Measurements from ENCODE around the gene PTPRR.

PTPRR gene

DNA sequence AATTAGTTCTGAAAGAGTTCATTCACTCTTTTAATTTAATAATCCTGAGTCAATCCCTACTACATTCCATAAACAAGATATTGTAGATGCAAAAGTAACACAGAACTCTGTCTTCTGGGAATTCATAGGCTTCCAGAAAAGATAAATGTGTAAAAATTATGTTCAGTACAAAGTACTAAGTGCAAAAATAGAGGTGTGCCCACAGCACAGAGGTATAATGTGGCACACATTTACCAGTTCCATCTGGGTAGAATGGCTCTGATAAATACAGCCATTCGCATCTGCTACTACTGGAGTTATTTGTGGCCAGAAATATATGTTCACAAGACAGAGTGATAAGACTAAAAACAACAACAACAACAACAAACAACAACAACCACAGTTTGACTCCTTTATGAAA, 171.7 kb downstream of the PTPRR start:
- H4K20me1 ChIP-seq (ENCODE audit: low read depth, low read length): no peaks in the 10 kb centered on the region
- H2AFZ ChIP-seq (ENCODE audit: low read depth, low read length, severe bottlenecking): no peak overlapping the region
- TF ChIP-seq EZH2phosphoT487 (conservative IDR thresholded peaks at IDR 0.05; ENCODE audit: low read length): no peak
- TF ChIP-seq, protein P1, sequence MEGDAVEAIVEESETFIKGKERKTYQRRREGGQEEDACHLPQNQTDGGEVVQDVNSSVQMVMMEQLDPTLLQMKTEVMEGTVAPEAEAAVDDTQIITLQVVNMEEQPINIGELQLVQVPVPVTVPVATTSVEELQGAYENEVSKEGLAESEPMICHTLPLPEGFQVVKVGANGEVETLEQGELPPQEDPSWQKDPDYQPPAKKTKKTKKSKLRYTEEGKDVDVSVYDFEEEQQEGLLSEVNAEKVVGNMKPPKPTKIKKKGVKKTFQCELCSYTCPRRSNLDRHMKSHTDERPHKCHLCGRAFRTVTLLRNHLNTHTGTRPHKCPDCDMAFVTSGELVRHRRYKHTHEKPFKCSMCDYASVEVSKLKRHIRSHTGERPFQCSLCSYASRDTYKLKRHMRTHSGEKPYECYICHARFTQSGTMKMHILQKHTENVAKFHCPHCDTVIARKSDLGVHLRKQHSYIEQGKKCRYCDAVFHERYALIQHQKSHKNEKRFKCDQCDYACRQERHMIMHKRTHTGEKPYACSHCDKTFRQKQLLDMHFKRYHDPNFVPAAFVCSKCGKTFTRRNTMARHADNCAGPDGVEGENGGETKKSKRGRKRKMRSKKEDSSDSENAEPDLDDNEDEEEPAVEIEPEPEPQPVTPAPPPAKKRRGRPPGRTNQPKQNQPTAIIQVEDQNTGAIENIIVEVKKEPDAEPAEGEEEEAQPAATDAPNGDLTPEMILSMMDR (IDR thresholded peaks at IDR 0.05; ENCODE audit: insufficient read depth, low read length, poor library complexity, severe bottlenecking): no peak
- no peaks in the 10 kb centered on the region for H3K36me3 ChIP-seq (ENCODE audit: low read length)
- no peaks in the 10 kb centered on the region for H3K9me2 ChIP-seq (replicated peaks; ENCODE audit: insufficient read depth, low read length)
- no peak overlapping the region for H3K27ac ChIP-seq (ENCODE audit: low read depth, low read length)
- H3K9ac ChIP-seq (ENCODE audit: low read length): no peak overlapping the region
- H3K79me2 ChIP-seq (ENCODE audit: insufficient read depth, low read length): no peaks in the 10 kb centered on the region
- H3K9me3 ChIP-seq (ENCODE audit: insufficient read depth, low read length): no peaks in the 10 kb centered on the region
- H3K4me3 ChIP-seq (ENCODE audit: insufficient read depth, low read length, poor library complexity, severe bottlenecking): no peak overlapping the region
- no peaks in the 10 kb centered on the region for H3F3A ChIP-seq (ENCODE audit: insufficient read depth)
- no peaks in the 10 kb centered on the region for H3K27me3 ChIP-seq (ENCODE audit: low read length)
- no peak overlapping the region for H3K4me2 ChIP-seq (ENCODE audit: low read depth, low read length, poor library complexity, severe bottlenecking)

DNA sequence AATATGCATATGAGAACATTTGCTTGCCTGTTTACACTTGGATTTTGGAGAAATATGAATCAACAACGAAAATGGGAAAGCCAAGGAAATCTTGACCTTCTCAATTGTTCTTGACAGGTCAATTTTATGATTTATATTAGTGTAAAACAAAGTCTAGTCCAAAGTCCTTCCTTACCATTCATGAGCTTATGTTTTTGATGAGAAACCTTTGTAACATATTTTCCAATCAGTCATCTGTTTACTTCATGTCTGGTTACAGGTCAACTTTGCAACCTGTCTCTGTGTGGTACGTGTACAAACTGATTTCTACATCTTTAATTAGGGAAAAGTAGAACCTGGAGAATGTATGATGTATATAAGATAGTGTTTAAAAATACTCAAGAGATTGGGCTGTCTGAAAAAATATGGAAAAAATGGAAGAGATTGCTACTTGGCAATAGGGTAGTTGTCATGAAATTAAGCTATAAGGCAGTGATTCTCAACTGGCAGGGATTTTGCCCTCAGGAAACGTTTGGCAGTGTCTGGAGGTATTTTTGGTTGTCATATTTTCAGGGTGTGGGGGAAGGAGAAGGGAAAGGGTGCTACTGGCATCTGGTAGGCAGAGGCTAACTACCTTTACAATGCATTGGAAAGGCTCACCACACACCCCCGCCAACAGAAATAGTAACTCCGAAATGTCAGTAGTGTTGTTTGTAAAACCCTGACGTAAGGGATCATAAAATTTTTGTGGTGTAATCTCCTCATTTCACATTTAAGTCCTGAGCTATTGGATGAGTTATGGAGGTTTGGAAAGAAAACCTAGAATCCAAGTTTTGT, 172.9 kb downstream of the PTPRR start:
- Histone ChIP-seq H3K4me2 (ENCODE audit: low read depth, low read length, poor library complexity, severe bottlenecking) (no peak overlapping the region), H3K9me2 (replicated peaks; ENCODE audit: insufficient read depth, low read length) (no peaks in the 10 kb centered on the region), H3F3A (ENCODE audit: insufficient read depth) (no peaks in the 10 kb centered on the region), H3K79me2 (ENCODE audit: insufficient read depth, low read length) (no peaks in the 10 kb centered on the region), H3K4me3 (ENCODE audit: insufficient read depth, low read length, poor library complexity, severe bottlenecking) (no peak overlapping the region), H3K9me3 (ENCODE audit: insufficient read depth, low read length) (no peaks in the 10 kb centered on the region), H3K36me3 (ENCODE audit: low read length) (no peaks in the 10 kb centered on the region), H3K27ac (ENCODE audit: low read depth, low read length) (no peak overlapping the region), H4K20me1 (ENCODE audit: low read depth, low read length) (no peaks in the 10 kb centered on the region), H3K27me3 (ENCODE audit: low read length) (no peaks in the 10 kb centered on the region), H3K9ac (ENCODE audit: low read length) (no peak overlapping the region), H2AFZ (ENCODE audit: low read depth, low read length, severe bottlenecking) (no peak overlapping the region)
- no peak for TF ChIP-seq EZH2phosphoT487 (conservative IDR thresholded peaks at IDR 0.05; ENCODE audit: low read length)
- TF ChIP-seq, protein P1 (IDR thresholded peaks at IDR 0.05; ENCODE audit: insufficient read depth, low read length, poor library complexity, severe bottlenecking): no peak

DNA sequence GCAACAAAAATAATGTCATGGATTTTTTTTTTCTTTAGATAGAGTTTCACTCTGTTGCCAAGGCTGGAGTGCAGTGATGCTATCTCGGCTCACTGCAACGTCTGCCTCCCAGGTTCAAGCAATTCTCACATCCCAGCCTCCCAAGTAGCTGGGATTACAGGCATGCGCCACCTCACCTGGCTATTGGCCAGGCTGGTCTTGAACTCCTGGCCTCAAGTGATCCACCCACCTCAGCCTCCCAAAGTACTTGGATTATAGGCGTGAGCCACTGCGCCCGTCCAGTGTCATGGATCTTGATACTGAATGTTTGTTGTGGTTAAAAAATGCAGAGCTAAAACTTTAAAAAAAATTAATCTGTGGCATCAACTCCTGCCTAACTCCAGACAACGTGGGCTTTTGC, 175.5 kb downstream of the PTPRR start:
- Histone ChIP-seq H3K9me2 (replicated peaks; ENCODE audit: insufficient read depth, low read length) (no peaks in the 10 kb centered on the region), H3K4me2 (ENCODE audit: low read depth, low read length, poor library complexity, severe bottlenecking) (no peak overlapping the region), H3K27ac (ENCODE audit: low read depth, low read length) (no peak overlapping the region), H3K9me3 (ENCODE audit: insufficient read depth, low read length) (no peaks in the 10 kb centered on the region), H3K4me3 (ENCODE audit: insufficient read depth, low read length, poor library complexity, severe bottlenecking) (no peak overlapping the region), H3K27me3 (ENCODE audit: low read length) (no peaks in the 10 kb centered on the region), H3F3A (ENCODE audit: insufficient read depth) (no peaks in the 10 kb centered on the region), H4K20me1 (ENCODE audit: low read depth, low read length) (no peaks in the 10 kb centered on the region), H3K79me2 (ENCODE audit: insufficient read depth, low read length) (no peaks in the 10 kb centered on the region), H3K36me3 (ENCODE audit: low read length) (no peaks in the 10 kb centered on the region), H2AFZ (ENCODE audit: low read depth, low read length, severe bottlenecking) (no peak overlapping the region), H3K9ac (ENCODE audit: low read length) (no peak overlapping the region)
- TF ChIP-seq, protein P1 (IDR thresholded peaks at IDR 0.05; ENCODE audit: insufficient read depth, low read length, poor library complexity, severe bottlenecking): no peak
- TF ChIP-seq EZH2phosphoT487 (conservative IDR thresholded peaks at IDR 0.05; ENCODE audit: low read length): no peak

Measured in SU-DHL-6 (cell line).